ENCODE measurements around the gene KCNAB1. TPM values are rescaled to one million over a fixed set of nuclear protein-coding genes. Genes with fewer than 3 reads are reported as not detected.

KCNAB1 gene
- total RNA-seq, 4 donors from 2014 or later: 0.20 to 3.0 (median 1.6) TPM

DNA sequence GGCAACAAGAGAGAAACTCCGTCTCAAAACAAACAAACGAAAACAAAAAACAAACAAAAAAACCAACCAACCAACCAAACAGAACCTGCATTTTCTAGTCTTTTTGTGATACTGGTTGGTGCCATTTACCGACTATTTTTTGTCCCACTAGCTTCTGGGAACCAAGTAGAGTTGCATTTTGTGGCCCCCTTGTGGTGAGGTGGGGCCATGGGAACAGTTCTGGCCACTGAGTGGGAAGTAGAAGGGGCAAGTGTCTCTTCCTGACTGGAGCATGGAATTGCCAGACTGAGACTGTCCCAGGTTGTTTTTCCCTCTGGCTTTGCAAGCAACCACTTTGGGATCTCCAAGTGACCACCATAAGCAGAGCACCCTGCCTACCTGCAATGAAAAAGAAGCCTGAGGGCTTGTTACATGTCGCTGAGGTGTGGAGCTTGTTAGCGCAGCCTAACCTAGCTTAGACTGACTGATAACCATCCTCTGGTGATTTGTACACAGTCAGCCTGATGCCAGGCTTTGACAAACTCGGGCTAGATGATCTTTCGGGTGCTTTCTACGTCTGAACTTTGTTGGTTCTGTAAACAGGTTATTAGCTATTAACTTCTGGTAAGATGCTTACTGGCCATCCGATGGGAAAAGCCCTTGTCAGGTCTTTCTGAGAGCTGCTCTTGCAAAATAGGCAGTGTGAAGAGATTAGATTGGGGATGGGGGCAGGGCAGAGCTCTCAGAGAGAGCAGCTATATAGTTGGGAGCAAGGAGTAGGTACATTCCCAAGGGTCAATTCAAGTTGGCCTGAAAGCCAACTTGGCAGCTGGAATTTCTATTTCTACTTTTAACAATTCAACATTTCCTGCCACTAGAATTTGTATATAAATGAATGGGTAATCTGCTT is 262.3 kb downstream of the KCNAB1 start:
- Histone ChIP-seq H3K4me3 (no peak overlapping the region), H3K36me3 (no peaks in the 10 kb centered on the region), H3K27me3 (no peaks in the 10 kb centered on the region), H3K27ac (peak overlapping the region in 1 of 4 donors; percentile 30), H3K4me1 (peaks cover 0 to 6% (median 3%) of the 10 kb centered on the region in 4 donors), H3K9me3 (no peaks in the 10 kb centered on the region)
- TF ChIP-seq EP300 (IDR thresholded peaks at IDR 0.05; ENCODE audit: low read depth): no peak
- TF ChIP-seq, protein P1, sequence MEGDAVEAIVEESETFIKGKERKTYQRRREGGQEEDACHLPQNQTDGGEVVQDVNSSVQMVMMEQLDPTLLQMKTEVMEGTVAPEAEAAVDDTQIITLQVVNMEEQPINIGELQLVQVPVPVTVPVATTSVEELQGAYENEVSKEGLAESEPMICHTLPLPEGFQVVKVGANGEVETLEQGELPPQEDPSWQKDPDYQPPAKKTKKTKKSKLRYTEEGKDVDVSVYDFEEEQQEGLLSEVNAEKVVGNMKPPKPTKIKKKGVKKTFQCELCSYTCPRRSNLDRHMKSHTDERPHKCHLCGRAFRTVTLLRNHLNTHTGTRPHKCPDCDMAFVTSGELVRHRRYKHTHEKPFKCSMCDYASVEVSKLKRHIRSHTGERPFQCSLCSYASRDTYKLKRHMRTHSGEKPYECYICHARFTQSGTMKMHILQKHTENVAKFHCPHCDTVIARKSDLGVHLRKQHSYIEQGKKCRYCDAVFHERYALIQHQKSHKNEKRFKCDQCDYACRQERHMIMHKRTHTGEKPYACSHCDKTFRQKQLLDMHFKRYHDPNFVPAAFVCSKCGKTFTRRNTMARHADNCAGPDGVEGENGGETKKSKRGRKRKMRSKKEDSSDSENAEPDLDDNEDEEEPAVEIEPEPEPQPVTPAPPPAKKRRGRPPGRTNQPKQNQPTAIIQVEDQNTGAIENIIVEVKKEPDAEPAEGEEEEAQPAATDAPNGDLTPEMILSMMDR (IDR thresholded peaks at IDR 0.05): peak; percentile 43 to 68 (median 63)
- 82% methylated on average over 7 to 9 of the region's 9 CpGs for WGBS, 2 donors (ENCODE audit: low coverage in 1 of 2)
- intact Hi-C loops (cut with DNase I; ENCODE audit: low total_unique reads) (no loop called here), in situ Hi-C loops (cut with MboI; ENCODE audit: low pct_ligation_motif_present in 1 of 4, low pct_unique_long_range_greater_than_20kb in 1 of 4, low sequenced_read_pairs in 3 of 4) (loop anchor here in 3 of 4 donors (10.0 to 25.0 kb wide), 2 partner anchors 220 to 228 kb away; no protein-coding TSS in a partner anchor)
- DNase-seq: peak; percentile 34

DNA sequence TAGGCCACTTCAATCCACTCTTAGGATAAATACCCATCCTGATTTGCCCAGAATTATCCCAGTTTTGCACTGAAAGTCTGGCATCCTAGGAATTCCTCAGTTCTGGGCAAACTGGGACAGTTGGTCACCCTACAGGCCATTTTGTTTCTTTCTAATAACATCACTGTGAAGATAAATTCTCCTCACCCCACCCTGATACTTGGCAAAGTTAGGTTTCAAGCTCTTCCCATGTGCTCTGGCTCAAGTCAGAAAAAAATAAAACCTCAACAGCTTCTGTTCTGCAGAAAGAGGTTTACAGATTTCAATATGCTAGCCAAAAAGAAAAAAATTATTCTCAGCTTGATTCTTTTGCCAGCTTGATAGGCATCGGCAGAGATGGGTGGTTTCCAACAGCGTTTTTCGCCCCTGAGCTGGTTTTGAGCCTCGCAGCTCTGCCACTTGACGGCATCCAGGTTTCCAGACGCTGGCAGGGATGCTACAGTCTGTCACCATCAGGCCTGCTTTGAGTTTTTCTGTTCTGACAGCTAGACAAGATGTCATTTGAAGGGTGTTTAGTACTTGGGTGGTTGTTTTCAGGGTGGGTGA is 263.2 kb downstream of the KCNAB1 start:
- in situ Hi-C loops (cut with MboI; ENCODE audit: low pct_ligation_motif_present in 1 of 4, low pct_unique_long_range_greater_than_20kb in 1 of 4, low sequenced_read_pairs in 3 of 4) (loop anchor here in 3 of 4 donors (10.0 to 25.0 kb wide), 2 partner anchors 221 to 229 kb away; no protein-coding TSS in a partner anchor), intact Hi-C loops (cut with DNase I; ENCODE audit: low total_unique reads) (no loop called here)
- H3K27me3 ChIP-seq: no peaks in the 10 kb centered on the region
- H3K4me3 ChIP-seq: no peak overlapping the region
- H3K4me1 ChIP-seq: peaks cover 0 to 6% (median 3%) of the 10 kb centered on the region in 4 donors
- no peak for DNase-seq
- H3K27ac ChIP-seq: peak overlapping the region in 1 of 4 donors; percentile 30
- H3K36me3 ChIP-seq: no peaks in the 10 kb centered on the region
- 71% methylated on average over 6 of the region's 6 CpGs; no CpG with 5 or more reads in 1 of the 2 donors for WGBS, 2 donors (ENCODE audit: low coverage in 1 of 2)
- H3K9me3 ChIP-seq: no peaks in the 10 kb centered on the region
- TF ChIP-seq, protein P1 (IDR thresholded peaks at IDR 0.05): no peak
- no peak for TF ChIP-seq POLR2AphosphoS5 (IDR thresholded peaks at IDR 0.05)
- no peak for TF ChIP-seq EP300 (IDR thresholded peaks at IDR 0.05; ENCODE audit: low read depth)
- TF ChIP-seq POLR2A (IDR thresholded peaks at IDR 0.05): no peak

DNA sequence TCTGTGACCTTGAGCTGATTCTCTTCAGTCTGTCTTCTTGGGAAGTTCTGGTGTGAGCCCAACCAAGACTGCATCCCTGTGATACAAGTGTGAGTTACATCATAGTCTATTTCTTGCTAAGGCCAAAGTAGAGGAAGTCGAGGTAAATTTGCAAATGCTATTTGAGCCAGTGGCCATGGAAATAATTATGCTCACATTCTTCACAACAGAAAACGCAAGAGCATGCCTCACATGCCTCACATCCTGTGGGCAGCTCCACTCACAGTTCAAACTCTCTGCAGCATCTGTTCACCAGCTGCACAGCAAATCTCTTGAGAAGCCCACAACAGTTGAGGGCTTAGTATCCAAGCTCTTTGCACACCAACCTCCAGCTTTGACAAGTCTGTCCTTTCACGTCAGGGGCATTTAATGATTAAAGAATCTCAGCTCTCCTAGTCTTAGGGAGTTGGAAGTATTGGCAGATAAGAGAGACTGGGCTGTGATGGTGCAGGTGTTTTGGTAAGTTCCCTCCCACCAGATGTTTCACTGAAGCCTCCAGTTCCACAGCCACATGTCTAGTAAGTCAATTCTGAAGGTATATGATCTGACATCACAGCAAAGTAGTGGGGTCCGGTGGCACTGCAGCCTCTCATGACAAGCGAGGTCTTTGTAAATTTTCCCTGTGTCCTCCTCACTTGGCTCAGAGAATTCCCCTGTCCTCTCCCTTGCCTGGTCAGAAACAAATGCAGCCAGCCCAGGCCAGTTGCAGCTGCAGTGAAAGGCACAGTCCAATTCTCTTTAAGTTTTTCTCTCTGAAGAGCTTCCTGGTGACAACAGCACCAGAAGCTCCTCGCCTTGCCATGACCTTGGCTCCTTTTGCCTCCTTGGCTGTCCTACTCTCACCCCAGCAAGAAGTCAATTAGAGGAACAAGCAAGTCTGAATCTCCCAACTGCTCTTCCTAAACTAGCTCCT is 268.4 kb downstream of the KCNAB1 start:
- Histone ChIP-seq H3K4me3 (no peak overlapping the region), H3K27me3 (no peaks in the 10 kb centered on the region), H3K36me3 (no peaks in the 10 kb centered on the region), H3K27ac (no peak overlapping the region), H3K4me1 (peaks cover 0 to 3% (median under 1%) of the 10 kb centered on the region in 4 donors), H3K9me3 (no peaks in the 10 kb centered on the region)
- DNase-seq: no peak
- TF ChIP-seq POLR2A (IDR thresholded peaks at IDR 0.05) (no peak), POLR2AphosphoS5 (IDR thresholded peaks at IDR 0.05) (no peak), EP300 (IDR thresholded peaks at IDR 0.05; ENCODE audit: low read depth) (no peak)
- TF ChIP-seq, protein P1 (IDR thresholded peaks at IDR 0.05): no peak
- 76 to 78% methylated on average over 3 to 6 of the region's 6 CpGs for WGBS, 2 donors (ENCODE audit: low coverage in 1 of 2)
- in situ Hi-C loops (cut with MboI; ENCODE audit: low pct_ligation_motif_present in 1 of 4, low pct_unique_long_range_greater_than_20kb in 1 of 4, low sequenced_read_pairs in 3 of 4) (loop anchor here in 3 of 4 donors (10.0 to 25.0 kb wide), 2 partner anchors 226 to 234 kb away; no protein-coding TSS in a partner anchor), intact Hi-C loops (cut with DNase I; ENCODE audit: low total_unique reads) (no loop called here)

All from transverse colon (tissue), 4 donors.